GM21825 (cell line): ENCODE data around the gene GPRC5B.

Experiments used
- ATAC-seq: cut with Tn5 transposase; IDR thresholded peaks from one replicate; pipeline ENCODE4 v1.9.1; 2021; ENCODE audit warnings: mild to moderate bottlenecking, moderate library complexity; ENCODE audit not compliant: unreplicated experiment

Gene GPRC5B

GRCh38 chr16:19850131-19850817, 34.4 kb downstream of the GPRC5B start:
- ATAC-seq, result no peak

DNA sequence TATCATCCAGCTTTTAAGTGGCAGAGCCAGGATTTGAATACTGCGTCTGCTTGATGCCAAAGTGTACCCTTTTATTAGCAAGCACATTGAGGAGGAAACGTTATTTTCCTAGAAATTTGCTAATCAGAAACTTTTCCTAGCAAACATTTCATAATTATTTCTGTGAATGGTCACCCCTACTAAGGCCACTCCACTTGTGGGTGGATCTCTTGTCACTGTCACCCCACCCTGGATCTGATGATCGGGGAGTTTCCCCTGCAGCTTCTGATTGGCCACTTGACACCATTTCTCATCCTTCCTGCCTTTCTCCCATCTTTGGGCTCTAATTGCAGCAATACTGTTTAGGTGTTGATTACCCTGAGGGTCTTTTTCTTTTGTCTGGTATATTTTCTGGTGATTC, 35.9 kb downstream of the GPRC5B start:
- no peak for ATAC-seq

GRCh38 chr16:19846436-19846835, 38.2 kb downstream of the GPRC5B start:
- ATAC-seq, result no peak

DNA sequence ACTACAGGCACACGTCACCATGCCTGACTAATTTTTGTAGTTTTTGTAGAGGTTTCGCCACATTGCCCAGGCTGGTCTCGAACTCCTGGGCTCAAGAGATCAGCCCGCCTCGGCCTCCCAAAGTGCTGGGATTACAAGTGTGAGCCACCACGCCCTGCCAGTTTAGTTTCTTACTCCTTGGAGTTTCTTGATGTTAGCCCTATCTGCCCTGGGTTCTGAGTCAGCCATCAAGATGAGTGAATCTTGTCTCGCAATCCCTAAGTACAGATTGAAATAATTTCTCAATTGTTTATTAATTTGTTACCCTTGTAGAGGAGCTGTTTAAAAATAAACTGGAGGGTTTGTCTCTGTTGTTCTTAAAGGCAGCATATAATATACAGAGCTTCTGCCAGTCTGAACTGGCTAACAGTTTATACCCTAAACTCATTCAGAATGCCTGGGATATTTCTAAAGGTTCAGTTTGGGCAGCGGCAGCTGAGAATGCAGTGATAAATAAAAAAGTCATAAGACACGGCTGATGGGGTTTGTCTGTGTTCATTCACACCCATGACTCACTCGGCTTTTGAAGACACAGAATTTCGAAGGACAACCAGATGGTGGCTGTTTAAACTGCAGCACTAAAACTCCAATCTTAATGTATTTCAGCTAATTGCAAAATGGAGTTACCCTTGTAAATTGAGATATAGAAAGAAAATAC, 39.6 kb downstream of the GPRC5B start:
- no peak for ATAC-seq

- ATAC-seq, result no peak
Observed at GRCh38 chr16:19843371-19843770, 41.3 kb downstream of the GPRC5B start.

DNA sequence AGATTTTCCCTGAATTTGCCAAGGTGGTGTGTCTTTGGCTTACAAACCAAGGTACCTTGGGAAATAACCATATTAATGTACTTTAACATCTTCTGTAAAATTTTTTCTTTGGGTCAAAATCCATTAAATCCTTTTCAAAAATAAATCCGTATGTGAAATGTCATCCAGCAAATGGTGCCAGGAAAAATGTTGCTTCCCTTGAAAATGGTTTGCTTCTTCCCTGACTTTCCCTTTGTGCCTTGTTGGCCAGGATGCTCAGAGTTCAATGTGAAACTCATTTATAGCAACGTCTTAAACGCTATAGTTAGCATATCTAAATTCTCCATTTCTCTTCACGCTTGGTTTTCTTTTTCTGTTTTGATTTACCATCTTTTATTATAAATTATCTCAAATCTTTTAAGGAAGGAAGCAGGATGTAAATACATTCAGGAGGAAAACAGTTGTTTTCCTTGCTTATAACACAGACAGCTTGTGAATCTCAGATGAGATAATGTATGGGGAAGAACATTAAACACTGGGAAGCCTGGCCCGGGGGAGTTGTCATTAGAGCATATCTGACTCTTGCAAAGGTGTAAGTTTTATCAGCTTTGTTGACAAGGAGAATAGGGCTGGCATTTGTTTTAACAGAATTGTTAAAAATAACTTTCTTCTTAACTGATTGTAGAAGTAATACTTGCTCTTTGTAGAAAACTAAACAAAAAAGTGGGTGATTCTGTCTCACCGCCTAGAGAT, 42.1 kb downstream of the GPRC5B start:
- no peak for ATAC-seq

- ATAC-seq, result no peak
Observed at GRCh38 chr16:19841184-19841583, 43.5 kb downstream of the GPRC5B start.

- ATAC-seq, result no peak
Observed at GRCh38 chr16:19840524-19841110, 44.0 kb downstream of the GPRC5B start.

- no peak for ATAC-seq
Observed at GRCh38 chr16:19837984-19838707, 46.5 kb downstream of the GPRC5B start.

DNA sequence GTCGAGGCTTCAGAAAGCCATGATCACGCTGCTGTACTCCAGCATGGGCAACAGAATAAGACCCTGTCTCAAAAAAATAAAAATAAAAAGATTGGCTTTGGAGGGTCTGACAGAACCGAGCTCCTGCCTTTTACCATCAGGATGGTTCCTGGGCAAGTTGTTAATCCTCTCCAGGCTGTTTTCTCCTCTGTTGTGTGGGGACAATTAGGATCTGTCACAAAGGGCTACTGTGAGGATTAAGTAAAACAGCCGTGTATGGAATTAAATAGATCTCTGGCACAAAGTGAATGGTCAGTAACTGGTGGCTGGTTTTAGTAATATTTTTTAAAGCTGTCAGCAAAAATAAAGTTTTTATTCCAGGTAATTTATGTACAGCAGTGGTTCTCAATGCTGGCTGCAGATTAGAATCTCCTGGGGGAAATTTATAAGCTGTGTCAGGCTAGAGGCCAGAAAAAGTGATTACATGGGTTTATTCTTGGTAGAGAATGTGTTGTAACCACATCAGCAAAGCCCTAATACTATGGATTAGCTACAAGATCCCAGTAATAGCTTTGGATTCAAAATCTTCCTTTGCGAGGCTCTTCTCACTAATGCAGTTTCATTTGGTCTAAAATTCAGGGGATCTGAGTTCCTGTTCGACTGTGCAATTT, 47.2 kb downstream of the GPRC5B start:
- ATAC-seq, result no peak

DNA sequence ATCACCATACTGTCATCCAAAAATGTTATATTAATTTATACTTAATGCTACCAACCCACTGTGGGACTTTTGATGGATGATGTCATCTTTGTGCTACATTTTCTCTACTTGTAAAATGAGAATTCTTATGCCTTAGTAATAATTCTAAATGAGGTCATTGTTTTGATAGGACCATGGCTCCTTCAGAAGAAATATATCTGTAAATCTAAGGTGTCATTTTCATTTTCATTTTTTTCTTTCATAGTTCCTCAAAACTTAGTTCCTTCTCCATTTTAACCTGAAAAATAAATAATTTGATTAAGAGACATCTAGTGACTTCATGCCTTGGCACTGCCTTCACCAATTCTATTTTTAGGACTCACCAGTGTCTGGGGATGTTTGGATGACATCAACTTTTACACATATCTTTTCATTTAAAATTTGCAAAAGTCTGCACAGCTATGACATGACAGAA, 48.7 kb downstream of the GPRC5B start:
- no peak for ATAC-seq

DNA sequence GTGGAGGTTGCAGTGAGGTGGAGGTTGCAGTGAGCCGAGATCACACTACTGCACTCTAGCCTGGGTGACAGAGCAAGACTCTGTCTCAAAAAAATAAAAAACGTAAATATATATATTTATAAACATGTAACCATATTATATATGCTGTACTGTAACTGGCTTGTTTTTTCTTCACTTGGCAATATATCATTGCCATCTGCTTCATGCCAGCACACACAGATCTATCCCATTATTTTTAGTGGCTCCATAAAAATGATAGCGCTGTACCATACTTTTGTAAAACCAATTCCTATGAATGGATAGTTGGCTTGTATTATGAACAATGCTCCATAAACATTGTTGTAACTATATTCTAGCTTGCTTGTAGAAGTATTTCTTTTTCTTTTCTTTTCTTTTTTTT, 49.5 kb downstream of the GPRC5B start:
- no peak for ATAC-seq

GRCh38 chr16:19833581-19833980, 51.1 kb downstream of the GPRC5B start:
- ATAC-seq, result no peak

DNA sequence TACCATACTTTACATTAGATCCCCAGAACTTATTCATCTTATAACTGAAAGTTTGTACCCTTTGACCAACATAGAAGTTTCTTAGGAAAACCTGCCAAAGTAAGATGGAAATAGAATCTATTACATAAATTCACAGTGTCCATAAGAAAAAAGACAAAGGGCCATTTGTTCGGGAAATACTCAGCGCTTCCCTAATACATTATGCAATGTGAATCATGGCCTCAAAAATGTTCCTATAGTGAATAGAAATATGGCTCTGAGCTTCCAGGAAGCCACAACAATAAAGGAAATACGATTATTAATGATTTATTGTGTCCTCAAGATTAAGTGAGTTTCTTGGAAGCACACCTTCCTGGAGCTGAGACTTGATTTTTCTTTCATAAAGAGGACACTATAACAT, 51.5 kb downstream of the GPRC5B start:
- no peak for ATAC-seq

DNA sequence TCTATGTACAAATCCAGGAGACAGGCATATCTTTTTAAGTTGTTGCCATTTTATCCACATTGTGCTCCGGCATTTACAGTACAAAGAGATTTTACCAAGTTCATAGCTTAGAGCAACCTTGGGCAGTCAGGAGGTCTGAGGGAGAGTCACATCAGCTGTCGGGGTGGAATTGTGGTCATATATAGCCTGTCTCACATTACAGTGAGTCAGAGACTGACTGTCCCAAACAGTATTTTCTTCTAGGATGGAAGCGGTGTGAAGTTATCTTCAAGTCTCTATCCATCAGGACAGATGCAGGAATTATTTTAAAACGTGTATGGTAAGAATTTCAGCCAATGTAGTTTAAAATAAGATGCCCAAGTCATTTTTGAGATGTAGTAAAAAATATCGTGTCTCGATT, 53.0 kb downstream of the GPRC5B start:
- no peak for ATAC-seq

DNA sequence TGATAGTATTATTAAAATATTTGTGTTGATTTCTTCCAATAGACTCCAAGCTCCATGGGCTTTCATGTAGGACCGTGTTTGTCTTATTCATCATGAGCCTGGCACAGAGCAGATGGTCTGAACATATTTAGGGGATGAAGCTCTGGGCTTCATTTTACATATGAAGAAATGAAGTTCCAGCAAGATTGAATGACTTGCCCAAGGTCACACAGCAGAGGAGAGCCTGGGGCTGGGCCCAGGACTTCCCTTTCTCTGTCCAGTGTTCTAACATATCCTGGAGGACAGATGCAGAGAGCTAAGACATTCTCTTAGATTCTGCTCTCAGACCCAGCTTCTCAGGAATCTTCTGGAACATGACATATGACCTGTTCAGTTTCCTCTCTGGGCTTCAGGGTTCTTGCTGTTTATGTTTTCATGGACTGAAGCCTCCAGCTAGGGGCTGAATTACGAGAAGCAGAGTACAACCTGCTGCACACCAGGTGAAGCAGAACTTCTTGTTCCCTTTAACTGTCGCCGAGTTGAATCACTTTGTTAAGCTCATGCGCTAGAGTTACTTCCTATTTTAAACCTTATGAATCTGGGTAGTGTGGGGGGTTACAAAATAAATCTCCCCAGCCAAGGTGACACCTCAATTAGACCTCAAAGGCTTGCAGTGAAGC, 53.6 kb downstream of the GPRC5B start:
- ATAC-seq, result no peak

DNA sequence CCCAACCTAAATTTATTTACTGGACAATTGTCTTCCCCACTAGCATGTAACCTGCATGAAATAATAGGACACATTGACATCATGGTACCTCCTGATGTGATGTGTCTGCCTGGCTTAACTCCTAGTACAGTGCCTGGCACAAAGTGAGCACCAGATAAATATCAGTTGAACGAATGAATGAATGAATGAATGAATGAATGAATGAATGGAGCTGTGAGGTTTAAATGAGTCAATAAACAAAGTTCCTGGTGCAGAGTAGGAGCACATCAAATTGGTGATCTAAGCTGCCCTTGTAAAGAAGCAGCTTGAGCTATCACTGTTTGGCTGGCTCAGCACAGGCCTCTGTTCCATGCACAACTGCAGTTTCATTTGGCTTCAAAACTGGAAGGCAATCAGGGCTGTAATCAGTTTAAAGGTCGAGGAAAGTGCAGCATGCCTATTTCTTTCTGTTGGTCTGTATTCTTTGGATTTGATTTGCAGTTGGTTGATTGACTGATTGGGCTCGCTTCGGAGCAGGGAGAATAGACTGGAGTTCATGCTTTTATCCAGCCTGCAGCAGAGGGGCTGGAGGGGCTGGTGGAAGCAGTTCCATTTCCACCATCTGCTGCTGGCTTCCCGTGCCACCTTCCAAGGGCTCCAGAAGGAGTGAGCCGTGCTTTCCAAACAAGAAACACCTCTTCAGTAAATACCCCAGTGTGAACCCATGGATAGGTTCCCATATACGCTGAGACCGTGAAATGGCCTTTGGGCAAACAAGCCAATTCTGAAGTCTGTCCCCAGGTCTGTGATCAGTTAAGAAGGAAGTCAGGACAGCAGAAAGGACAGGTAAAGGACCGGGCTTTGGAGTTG, 54.6 kb downstream of the GPRC5B start:
- ATAC-seq, result no peak

DNA sequence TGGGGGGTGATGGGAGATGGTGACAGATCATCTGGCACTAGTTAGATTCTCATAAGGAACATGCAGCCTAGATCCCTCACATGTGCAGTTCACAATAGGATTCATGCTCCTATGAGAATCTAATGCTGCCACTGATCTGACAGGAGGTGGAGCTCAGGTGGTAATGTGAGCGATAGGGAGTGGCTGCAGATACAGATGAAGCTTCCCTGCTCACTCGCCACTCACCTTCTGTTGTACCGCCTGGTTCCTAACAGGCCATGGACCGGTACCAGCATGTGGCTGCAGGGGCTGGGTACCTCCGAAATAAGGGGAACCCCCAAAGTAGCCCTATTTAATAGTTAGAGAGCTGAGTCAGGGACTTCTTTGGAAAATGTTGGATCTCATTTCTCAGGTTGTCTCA, 60.4 kb downstream of the GPRC5B start:
- ATAC-seq, result no peak

- ATAC-seq, result no peak
Observed at GRCh38 chr16:19823322-19823721, 61.3 kb downstream of the GPRC5B start.
